Measurements from ENCODE around the gene PRLR. TPM values are rescaled to one million over a fixed set of nuclear protein-coding genes. Genes with fewer than 3 reads are reported as not detected.

Gene PRLR
- total and polyA plus RNA-seq, 2 experiments from 2014 or later = 21.8 to 99.8 TPM

GRCh38 chr5:35060236-35060635, 170.1 kb downstream of the PRLR start:
- H3K4me3 ChIP-seq = no peak overlapping the region
- no peaks in the 10 kb centered on the region for H3K36me3 ChIP-seq (replicated peaks; ENCODE audit: insufficient read depth, low read depth)
- no peak for DNase-seq (ENCODE audit: low spot score)
- 63% methylated on average over 2 of the region's 2 CpGs for WGBS (ENCODE audit: low lambda C conversion rate, missing lambda C conversion rate)
- no peaks in the 10 kb centered on the region for H3K9me2 ChIP-seq (replicated peaks; ENCODE audit: insufficient read depth)
- H3K4me1 ChIP-seq (ENCODE audit: insufficient read depth) = peaks cover 8% of the 10 kb centered on the region
- no peak overlapping the region for H3K4me2 ChIP-seq
- no peaks in the 10 kb centered on the region for H3K79me2 ChIP-seq
- TF ChIP-seq CTCF (IDR thresholded peaks at IDR 0.05; ENCODE audit: poor library complexity) (no peak), EZH2 (IDR thresholded peaks at IDR 0.05; ENCODE audit: borderline replicate concordance) (no peak), EZH2phosphoT487 (IDR thresholded peaks at IDR 0.05; ENCODE audit: low read depth, severe bottlenecking, unreplicated experiment) (no peak)
- H2AFZ ChIP-seq = no peak overlapping the region
- H3K27me3 ChIP-seq = no peaks in the 10 kb centered on the region
- H3K27ac ChIP-seq = no peak overlapping the region
- no peaks in the 10 kb centered on the region for H3K9me3 ChIP-seq (ENCODE audit: low read depth)
- H4K20me1 ChIP-seq (ENCODE audit: insufficient read depth, poor library complexity, severe bottlenecking) = no peaks in the 10 kb centered on the region

- DNase-seq (ENCODE audit: low spot score) = no peak
- H3K4me2 ChIP-seq = no peak overlapping the region
- H3K4me3 ChIP-seq = no peak overlapping the region
- no peaks in the 10 kb centered on the region for H3K9me3 ChIP-seq (ENCODE audit: low read depth)
- H3K4me1 ChIP-seq (ENCODE audit: insufficient read depth) = peaks cover 1% of the 10 kb centered on the region
- no peaks in the 10 kb centered on the region for H4K20me1 ChIP-seq (ENCODE audit: insufficient read depth, poor library complexity, severe bottlenecking)
- H3K27ac ChIP-seq = no peak overlapping the region
- TF ChIP-seq CTCF (IDR thresholded peaks at IDR 0.05; ENCODE audit: poor library complexity) (no peak), EZH2 (IDR thresholded peaks at IDR 0.05; ENCODE audit: borderline replicate concordance) (no peak), EZH2phosphoT487 (IDR thresholded peaks at IDR 0.05; ENCODE audit: low read depth, severe bottlenecking, unreplicated experiment) (no peak)
- no peaks in the 10 kb centered on the region for H3K79me2 ChIP-seq
- no peaks in the 10 kb centered on the region for H3K36me3 ChIP-seq (replicated peaks; ENCODE audit: insufficient read depth, low read depth)
- no peaks in the 10 kb centered on the region for H3K9me2 ChIP-seq (replicated peaks; ENCODE audit: insufficient read depth)
- no peaks in the 10 kb centered on the region for H3K27me3 ChIP-seq
- H2AFZ ChIP-seq = no peak overlapping the region
These were observed 171.0 kb downstream of the PRLR start for GRCh38 chr5:35059251-35059650.

GRCh38 chr5:35058374-35058788, 171.9 kb downstream of the PRLR start:
- Histone ChIP-seq H2AFZ (no peak overlapping the region), H3K27ac (no peak overlapping the region), H3K4me1 (ENCODE audit: insufficient read depth) (no peaks in the 10 kb centered on the region), H3K36me3 (replicated peaks; ENCODE audit: insufficient read depth, low read depth) (no peaks in the 10 kb centered on the region), H3K4me2 (no peak overlapping the region), H4K20me1 (ENCODE audit: insufficient read depth, poor library complexity, severe bottlenecking) (no peaks in the 10 kb centered on the region), H3K9me2 (replicated peaks; ENCODE audit: insufficient read depth) (no peaks in the 10 kb centered on the region), H3K4me3 (no peak overlapping the region), H3K27me3 (no peaks in the 10 kb centered on the region), H3K9me3 (ENCODE audit: low read depth) (no peaks in the 10 kb centered on the region), H3K79me2 (no peaks in the 10 kb centered on the region)
- 83% methylated on average over 3 of the region's 3 CpGs for WGBS (ENCODE audit: low lambda C conversion rate, missing lambda C conversion rate)
- TF ChIP-seq EZH2 (IDR thresholded peaks at IDR 0.05; ENCODE audit: borderline replicate concordance) (no peak), EZH2phosphoT487 (IDR thresholded peaks at IDR 0.05; ENCODE audit: low read depth, severe bottlenecking, unreplicated experiment) (no peak), CTCF (IDR thresholded peaks at IDR 0.05; ENCODE audit: poor library complexity) (no peak)
- no peak for DNase-seq (ENCODE audit: low spot score)

GRCh38 chr5:35056686-35057085, 173.6 kb downstream of the PRLR start:
- 86% methylated on average over 2 of the region's 2 CpGs for WGBS (ENCODE audit: low lambda C conversion rate, missing lambda C conversion rate)
- Histone ChIP-seq H3K27me3 (no peaks in the 10 kb centered on the region), H2AFZ (no peak overlapping the region), H3K79me2 (no peaks in the 10 kb centered on the region), H3K4me3 (no peak overlapping the region), H3K9me2 (replicated peaks; ENCODE audit: insufficient read depth) (no peaks in the 10 kb centered on the region), H3K36me3 (replicated peaks; ENCODE audit: insufficient read depth, low read depth) (no peaks in the 10 kb centered on the region), H3K27ac (no peak overlapping the region), H4K20me1 (ENCODE audit: insufficient read depth, poor library complexity, severe bottlenecking) (no peaks in the 10 kb centered on the region), H3K4me2 (no peak overlapping the region), H3K9me3 (ENCODE audit: low read depth) (no peaks in the 10 kb centered on the region), H3K4me1 (ENCODE audit: insufficient read depth) (no peaks in the 10 kb centered on the region)
- DNase-seq (ENCODE audit: low spot score) = no peak
- TF ChIP-seq EZH2phosphoT487 (IDR thresholded peaks at IDR 0.05; ENCODE audit: low read depth, severe bottlenecking, unreplicated experiment) (no peak), CTCF (IDR thresholded peaks at IDR 0.05; ENCODE audit: poor library complexity) (no peak), EZH2 (IDR thresholded peaks at IDR 0.05; ENCODE audit: borderline replicate concordance) (no peak)

Measured in hepatocyte (in vitro differentiated cells).